ENCODE data around the gene MRTFA.
"Not testable (repeated sequence)": the region's sequence is repeated elsewhere in the genome, so short reads cannot be mapped to it uniquely, and the experiment has no call there.

- TF ChIP-seq CTCF, POLR2A (IDR thresholded peaks at IDR 0.05): not testable (repeated sequence)
Observed at GRCh38 chr22:40536149-40536548, 100.4 kb downstream of the MRTFA start.

Data from esophagus squamous epithelium (tissue), 4 donors.